HEK293 (cell line): ENCODE data around the gene NOC2L.

Experiments
- ELK4 ChIP-seq: IDR thresholded peaks from 2 replicates; pipeline ENCODE4 v1.6.1; 2011; ENCODE audit warnings: mild to moderate bottlenecking, low read depth, low read length, borderline replicate concordance
- GLI2 ChIP-seq: fragments of 450-650 bp; formaldehyde crosslinking; IDR thresholded peaks from 2 replicates; pipeline ENCODE4; 2017; ENCODE audit warnings: missing biosample characterization, missing genetic modification characterization, low read depth, borderline replicate concordance
- IKZF3 ChIP-seq: fragments of 450-650 bp; IDR thresholded peaks from 2 replicates; pipeline ENCODE4 v1.5.0; 2018; ENCODE audit warnings: missing biosample characterization, mild to moderate bottlenecking, missing genetic modification characterization, moderate library complexity
- KLF10 ChIP-seq: fragments of 450-650 bp; IDR thresholded peaks from 2 replicates; pipeline ENCODE4 v1.5.1; 2018; ENCODE audit warnings: missing biosample characterization, mild to moderate bottlenecking, missing genetic modification characterization
- OSR2 ChIP-seq: fragments of 450-650 bp; formaldehyde crosslinking; IDR thresholded peaks from 2 replicates; pipeline ENCODE4 v1.5.1; 2016; ENCODE audit warnings: missing biosample characterization, missing genetic modification characterization
- PBX3 ChIP-seq: sonication (generic); formaldehyde crosslinking; IDR thresholded peaks from 2 replicates; pipeline ENCODE4 v1.8.1; 2022; ENCODE audit warnings: mild to moderate bottlenecking, moderate library complexity, missing genetic modification reagents
- PRDM1 ChIP-seq: fragments of 450-650 bp; formaldehyde crosslinking; IDR thresholded peaks from 2 replicates; pipeline ENCODE4; 2016; ENCODE audit warnings: missing biosample characterization, missing genetic modification characterization
- TRIM28 ChIP-seq: IDR thresholded peaks from 2 replicates; pipeline ENCODE4 v1.6.1; 2011; ENCODE audit warnings: low read length, control low read depth, borderline replicate concordance
- YY2 ChIP-seq: fragments of 450-650 bp; formaldehyde crosslinking; IDR thresholded peaks from 2 replicates; pipeline ENCODE4 v1.5.1; 2016; ENCODE audit warnings: missing biosample characterization, missing genetic modification characterization
- ZBTB48 ChIP-seq: fragments of 450-650 bp; formaldehyde crosslinking; IDR thresholded peaks from 2 replicates; pipeline ENCODE4 v1.5.1; 2016; ENCODE audit warnings: missing biosample characterization, missing genetic modification characterization
- ZBTB7A ChIP-seq: fragments of 450-650 bp; formaldehyde crosslinking; IDR thresholded peaks from 2 replicates; pipeline ENCODE4 v1.5.1; 2016; ENCODE audit warnings: low read depth, missing biosample characterization, missing genetic modification characterization
- ZBTB8A ChIP-seq: fragments of 450-650 bp; formaldehyde crosslinking; IDR thresholded peaks from 2 replicates; pipeline ENCODE4 v1.5.1; 2016; ENCODE audit warnings: missing biosample characterization, missing genetic modification characterization
- ZNF10 ChIP-seq: fragments of 450-650 bp; formaldehyde crosslinking; IDR thresholded peaks from 2 replicates; pipeline ENCODE4 v1.5.1; 2017; ENCODE audit warnings: missing biosample characterization, missing genetic modification characterization
- ZNF114 ChIP-seq: fragments of 450-650 bp; formaldehyde crosslinking; IDR thresholded peaks from 2 replicates; pipeline ENCODE4 v1.5.0; 2017; ENCODE audit warnings: missing biosample characterization, missing genetic modification characterization
- ZNF132 ChIP-seq: fragments of 450-650 bp; formaldehyde crosslinking; IDR thresholded peaks from 2 replicates; pipeline ENCODE4 v1.5.1; 2017; ENCODE audit warnings: missing biosample characterization, missing genetic modification characterization, borderline replicate concordance
- ZNF157 ChIP-seq: fragments of 450-650 bp; formaldehyde crosslinking; IDR thresholded peaks from 2 replicates; pipeline ENCODE4 v1.5.1; 2016; ENCODE audit warnings: missing biosample characterization, missing genetic modification characterization
- ZNF202 ChIP-seq: fragments of 450-650 bp; formaldehyde crosslinking; IDR thresholded peaks from 2 replicates; pipeline ENCODE4 v1.5.1; 2016; ENCODE audit warnings: missing biosample characterization, missing genetic modification characterization, borderline replicate concordance
- ZNF280C ChIP-seq: fragments of 450-650 bp; formaldehyde crosslinking; IDR thresholded peaks from 2 replicates; pipeline ENCODE4 v1.5.1; 2016; ENCODE audit warnings: missing biosample characterization, missing genetic modification characterization
- ZNF292 ChIP-seq: fragments of 450-650 bp; formaldehyde crosslinking; IDR thresholded peaks from 2 replicates; pipeline ENCODE4 v1.5.1; 2016; ENCODE audit warnings: low read depth, missing biosample characterization, missing genetic modification characterization, borderline replicate concordance
- ZNF404 ChIP-seq: fragments of 450-650 bp; formaldehyde crosslinking; IDR thresholded peaks from 2 replicates; pipeline ENCODE4 v1.5.1; 2017; ENCODE audit warnings: missing biosample characterization, missing genetic modification characterization
- ZNF48 ChIP-seq: fragments of 450-650 bp; formaldehyde crosslinking; IDR thresholded peaks from 2 replicates; pipeline ENCODE4 v1.5.1; 2016; ENCODE audit warnings: missing biosample characterization, missing genetic modification characterization
- ZNF501 ChIP-seq: fragments of 450-650 bp; formaldehyde crosslinking; IDR thresholded peaks from 2 replicates; pipeline ENCODE4 v1.5.1; 2016; ENCODE audit warnings: missing biosample characterization, missing genetic modification characterization
- ZNF510 ChIP-seq: fragments of 450-650 bp; formaldehyde crosslinking; IDR thresholded peaks from 2 replicates; pipeline ENCODE4 v1.5.1; 2018; ENCODE audit warnings: mild to moderate bottlenecking, missing genetic modification characterization, missing biosample characterization; ENCODE audit not compliant: insufficient replicate concordance
- ZNF555 ChIP-seq: fragments of 450-650 bp; formaldehyde crosslinking; conservative IDR thresholded peaks from 2 replicates; pipeline ENCODE4 v1.5.1; 2017; ENCODE audit warnings: missing biosample characterization, mild to moderate bottlenecking, missing genetic modification characterization, inconsistent platforms
- ZNF560 ChIP-seq: fragments of 450-650 bp; formaldehyde crosslinking; IDR thresholded peaks from 2 replicates; pipeline ENCODE4 v1.5.1; 2017; ENCODE audit warnings: missing biosample characterization, missing genetic modification characterization, borderline replicate concordance
- ZNF600 ChIP-seq: fragments of 450-650 bp; formaldehyde crosslinking; IDR thresholded peaks from 2 replicates; pipeline ENCODE4 v1.5.1; 2016; ENCODE audit warnings: missing biosample characterization, missing genetic modification characterization
- ZNF629 ChIP-seq: fragments of 450-650 bp; formaldehyde crosslinking; IDR thresholded peaks from 2 replicates; pipeline ENCODE4 v1.5.1; 2017; ENCODE audit warnings: missing biosample characterization, missing genetic modification characterization
- ZNF677 ChIP-seq: fragments of 450-650 bp; IDR thresholded peaks from 2 replicates; pipeline ENCODE4 v1.5.0; 2018; ENCODE audit warnings: missing biosample characterization, mild to moderate bottlenecking, missing genetic modification characterization, moderate library complexity
- ZNF692 ChIP-seq: fragments of 450-650 bp; formaldehyde crosslinking; IDR thresholded peaks from 2 replicates; pipeline ENCODE4 v1.5.1; 2016; ENCODE audit warnings: missing biosample characterization, missing genetic modification characterization
- ZXDB ChIP-seq: fragments of 450-650 bp; formaldehyde crosslinking; IDR thresholded peaks from 2 replicates; pipeline ENCODE4 v1.5.1; 2016; ENCODE audit warnings: missing biosample characterization, missing genetic modification characterization
- TF ChIP-seq, protein P1 (sequence below): fragments of 450-650 bp; formaldehyde crosslinking; IDR thresholded peaks from 2 replicates; pipeline ENCODE4 v1.5.1; 2016; ENCODE audit warnings: missing biosample characterization, missing genetic modification characterization, low read depth
- TF ChIP-seq, protein P2 (sequence below): fragments of 450-650 bp; formaldehyde crosslinking; IDR thresholded peaks from 2 replicates; pipeline ENCODE4 v1.5.1; 2017; ENCODE audit warnings: missing biosample characterization, missing genetic modification characterization

Gene NOC2L

DNA sequence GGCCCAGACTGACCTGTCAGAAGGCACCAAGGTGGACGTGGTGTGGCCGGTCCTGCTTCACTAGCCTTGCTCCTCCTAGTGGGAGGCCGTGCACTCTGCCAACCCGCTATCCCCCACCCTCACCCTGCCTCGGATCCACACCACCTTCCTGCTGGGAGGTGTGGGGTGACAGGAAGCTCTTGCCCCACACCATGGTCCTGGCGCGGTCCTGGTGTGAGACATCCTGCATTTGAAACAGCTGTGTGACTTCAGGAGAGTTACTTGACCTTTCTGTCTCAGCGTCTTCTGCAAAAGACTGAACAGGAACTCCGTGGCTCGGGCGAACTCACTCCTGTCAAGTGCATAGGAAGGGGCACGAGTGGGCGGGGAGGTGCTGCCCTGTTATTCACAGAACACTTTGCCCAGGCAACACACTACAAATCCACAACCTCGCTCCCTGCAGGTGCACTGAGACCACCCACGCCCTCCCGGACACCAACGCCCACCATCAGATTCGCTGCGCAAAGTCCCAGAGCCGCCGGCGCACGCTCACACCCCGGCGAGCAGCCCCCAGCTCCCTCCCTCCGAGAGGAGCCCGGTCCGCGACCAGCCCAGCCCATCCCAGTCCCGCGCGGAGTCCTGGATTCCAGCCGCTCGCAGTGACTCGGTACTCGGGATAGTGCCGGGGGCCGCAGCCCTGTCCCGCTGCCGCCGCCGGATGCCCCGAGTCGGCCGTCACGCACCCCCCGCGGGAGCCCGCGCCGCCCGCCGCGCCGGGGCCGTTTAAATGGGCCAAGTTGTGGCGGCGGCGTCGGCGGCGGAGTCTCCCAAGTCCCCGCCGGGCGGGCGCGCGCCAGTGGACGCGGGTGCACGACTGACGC, 35.7 kb downstream of the NOC2L start, which contains the start of gene SAMD11 (continued):
- TF ChIP-seq, protein P1, sequence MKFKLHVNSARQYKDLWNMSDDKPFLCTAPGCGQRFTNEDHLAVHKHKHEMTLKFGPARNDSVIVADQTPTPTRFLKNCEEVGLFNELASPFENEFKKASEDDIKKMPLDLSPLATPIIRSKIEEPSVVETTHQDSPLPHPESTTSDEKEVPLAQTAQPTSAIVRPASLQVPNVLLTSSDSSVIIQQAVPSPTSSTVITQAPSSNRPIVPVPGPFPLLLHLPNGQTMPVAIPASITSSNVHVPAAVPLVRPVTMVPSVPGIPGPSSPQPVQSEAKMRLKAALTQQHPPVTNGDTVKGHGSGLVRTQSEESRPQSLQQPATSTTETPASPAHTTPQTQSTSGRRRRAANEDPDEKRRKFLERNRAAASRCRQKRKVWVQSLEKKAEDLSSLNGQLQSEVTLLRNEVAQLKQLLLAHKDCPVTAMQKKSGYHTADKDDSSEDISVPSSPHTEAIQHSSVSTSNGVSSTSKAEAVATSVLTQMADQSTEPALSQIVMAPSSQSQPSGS = no peak
- peak; percentile 70 for TF ChIP-seq ZNF692 (tag by site-specific recombination)
- 0 out of 2 replicates have a peak, but pooled peaks have one; percentile 24 for TF ChIP-seq ZXDB (tag by site-specific recombination)
- TF ChIP-seq KLF10 (tag by site-specific recombination) = peak; percentile 82
- no peak for TF ChIP-seq ZNF114 (tag by site-specific recombination)
- no peak for TF ChIP-seq ZNF292 (tag by site-specific recombination)
- TF ChIP-seq, protein P2, sequence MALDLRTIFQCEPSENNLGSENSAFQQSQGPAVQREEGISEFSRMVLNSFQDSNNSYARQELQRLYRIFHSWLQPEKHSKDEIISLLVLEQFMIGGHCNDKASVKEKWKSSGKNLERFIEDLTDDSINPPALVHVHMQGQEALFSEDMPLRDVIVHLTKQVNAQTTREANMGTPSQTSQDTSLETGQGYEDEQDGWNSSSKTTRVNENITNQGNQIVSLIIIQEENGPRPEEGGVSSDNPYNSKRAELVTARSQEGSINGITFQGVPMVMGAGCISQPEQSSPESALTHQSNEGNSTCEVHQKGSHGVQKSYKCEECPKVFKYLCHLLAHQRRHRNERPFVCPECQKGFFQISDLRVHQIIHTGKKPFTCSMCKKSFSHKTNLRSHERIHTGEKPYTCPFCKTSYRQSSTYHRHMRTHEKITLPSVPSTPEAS (tag by site-specific recombination) = no peak
- peak; percentile 89 for TF ChIP-seq IKZF3
- no peak for TF ChIP-seq ELK4
- TF ChIP-seq OSR2 = no peak
- TF ChIP-seq ZNF48 (tag by site-specific recombination) = no peak
- TF ChIP-seq ZNF501 = 0 out of 2 replicates have a peak, but pooled peaks have one; percentile 33
- TF ChIP-seq ZNF280C (tag by site-specific recombination) = no peak
- no peak for TF ChIP-seq ZNF677
- TF ChIP-seq YY2 (tag by site-specific recombination) = no peak
- no peak for TF ChIP-seq ZNF555 (tag by site-specific recombination)
- TF ChIP-seq ZNF560 = no peak
- TF ChIP-seq ZNF157 (tag by site-specific recombination) = no peak
- no peak for TF ChIP-seq TRIM28
- TF ChIP-seq GLI2 (tag by site-specific recombination) = no peak
- no peak for TF ChIP-seq ZNF404 (tag by site-specific recombination)
- TF ChIP-seq ZNF202 (tag by site-specific recombination) = no peak
- TF ChIP-seq ZNF600 (tag by site-specific recombination) = peak; percentile 94
- no peak for TF ChIP-seq ZNF629 (tag by site-specific recombination)
- no peak for TF ChIP-seq ZNF132
- peak; percentile 69 for TF ChIP-seq ZBTB8A (tag by site-specific recombination)
- TF ChIP-seq ZBTB7A (tag by site-specific recombination) = 0 out of 2 replicates have a peak, but pooled peaks have one; percentile 22
- no peak for TF ChIP-seq ZNF10 (tag by site-specific recombination)
- TF ChIP-seq ZBTB48 (tag by site-specific recombination) = 0 out of 2 replicates have a peak, but pooled peaks have one; percentile 29
- TF ChIP-seq ZNF510 (tag by site-specific recombination) = no peak
- no peak for TF ChIP-seq PRDM1 (tag by site-specific recombination)
- peak; percentile 68; the same call in 1 of the 2 replicates for TF ChIP-seq PBX3 (CRISPR knock-in tag)
